HG03039 (cell line): ENCODE measurements around the gene CLIP4.
"Not testable (repeated sequence)": the region's sequence is repeated elsewhere in the genome, so short reads cannot be mapped to it uniquely, and the experiment has no call there.

Experiments
- ATAC-seq: cut with Tn5 transposase; IDR thresholded peaks from one replicate; pipeline ENCODE4 v1.9.1; 2021; ENCODE audit warnings: mild to moderate bottlenecking, moderate library complexity; ENCODE audit not compliant: unreplicated experiment

CLIP4 gene

GRCh38 chr2:29100564-29100963, 14.7 kb upstream of the CLIP4 start:
- ATAC-seq, result no peak

- no peak for ATAC-seq
Measured at GRCh38 chr2:29104688-29105087, 10.5 kb upstream of the CLIP4 start.

- ATAC-seq, result no peak
Measured at GRCh38 chr2:29105375-29105774, 9.8 kb upstream of the CLIP4 start.

GRCh38 chr2:29106256-29106655, 9.0 kb upstream of the CLIP4 start:
- ATAC-seq, result no peak

- ATAC-seq, result no peak
Measured at GRCh38 chr2:29106980-29107388, 8.2 kb upstream of the CLIP4 start.

GRCh38 chr2:29107547-29107946, 7.7 kb upstream of the CLIP4 start:
- ATAC-seq, result not testable (repeated sequence)

GRCh38 chr2:29108225-29108624, 7.0 kb upstream of the CLIP4 start:
- no peak for ATAC-seq

- ATAC-seq, result no peak
Measured at GRCh38 chr2:29109246-29109645, 6.0 kb upstream of the CLIP4 start.

- peak; percentile 30 for ATAC-seq
Measured at GRCh38 chr2:29110916-29111535, 4.2 kb upstream of the CLIP4 start.

GRCh38 chr2:29112379-29112778, 2.8 kb upstream of the CLIP4 start:
- ATAC-seq, result no peak

GRCh38 chr2:29113027-29113686, 2.1 kb upstream of the CLIP4 start:
- ATAC-seq, result no peak

- no peak for ATAC-seq
Measured at GRCh38 chr2:29113891-29114321, 1.3 kb upstream of the CLIP4 start.

- ATAC-seq, result no peak
Measured at GRCh38 chr2:29114586-29114945, 649 bp upstream of the CLIP4 start.

GRCh38 chr2:29115797-29116781, 874 bp downstream of the CLIP4 start:
- ATAC-seq, result peak; percentile 15

- ATAC-seq, result no peak
Measured at GRCh38 chr2:29117636-29118303, 2.6 kb downstream of the CLIP4 start.

- ATAC-seq, result no peak
Measured at GRCh38 chr2:29119211-29119610, 4.0 kb downstream of the CLIP4 start.

GRCh38 chr2:29120846-29121245, 5.6 kb downstream of the CLIP4 start:
- ATAC-seq, result no peak

- no peak for ATAC-seq
Measured at GRCh38 chr2:29123617-29124349, 8.6 kb downstream of the CLIP4 start.

GRCh38 chr2:29124504-29124903, 9.3 kb downstream of the CLIP4 start:
- ATAC-seq, result no peak

GRCh38 chr2:29129586-29130281, 14.5 kb downstream of the CLIP4 start:
- ATAC-seq, result no peak
